GM23248 (cell line): ENCODE results near the gene PCDH12.

Experiments used
- EZH2 ChIP-seq: fragments of 200-600 bp; sonication (generic); IDR thresholded peaks from 2 replicates; pipeline ENCODE4 v1.6.1; 2018; ENCODE audit warnings: antibody characterized with exemption, mild to moderate bottlenecking; ENCODE audit not compliant: insufficient read depth, poor library complexity, severe bottlenecking
- EZH2phosphoT487 ChIP-seq: fragments of 200-600 bp; sonication (generic); IDR thresholded peaks from 2 replicates; pipeline ENCODE4 v1.6.1; 2018; ENCODE audit warnings: antibody characterized with exemption, moderate library complexity, mild to moderate bottlenecking, low read depth; ENCODE audit not compliant: insufficient read depth

DNA sequence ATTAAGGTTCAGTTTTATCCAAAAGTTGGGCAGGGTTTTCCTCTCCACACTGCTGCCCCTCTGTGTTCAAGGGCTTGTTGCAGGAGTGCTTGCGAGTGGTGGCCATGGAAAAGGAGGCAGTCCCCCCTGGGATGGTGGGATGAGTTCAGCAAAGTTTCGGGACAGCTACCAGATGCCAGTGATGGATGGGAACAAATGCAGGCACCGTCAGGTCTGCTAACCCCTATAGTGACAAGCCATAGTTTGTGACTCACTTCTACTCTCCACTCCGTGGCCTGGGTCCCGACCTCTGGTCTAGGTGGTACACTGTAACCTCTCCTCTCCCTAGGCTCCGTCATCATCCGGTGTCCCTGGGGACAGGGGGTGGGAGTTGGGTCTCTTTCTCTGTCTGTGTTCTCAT, 7.1 kb upstream of the PCDH12 start:
- TF ChIP-seq EZH2 (no peak), EZH2phosphoT487 (no peak)
